ENCODE results near the gene OTUD6A. TPM values are rescaled to one million over a fixed set of nuclear protein-coding genes. Genes with fewer than 3 reads are reported as not detected.

OTUD6A gene
- total and polyA plus RNA-seq, 9 of the 15 experiments (the other 6 are each of a cell fraction or from before 2014, with no cell fraction given) = not detected

GRCh38 chrX:70032792-70033191, 29.5 kb upstream of the OTUD6A start (continued):
- TF ChIP-seq THAP7 (CRISPR knock-in tag; IDR thresholded peaks at IDR 0.05) = no peak
- TF ChIP-seq TFE3 (CRISPR knock-in tag; IDR thresholded peaks at IDR 0.05) = no peak

- intact Hi-C loops (cut with micrococcal nuclease) (loop anchor here (1.0 to 10.0 kb wide), 4 partner anchors 64 to 609 kb away; no protein-coding TSS in a partner anchor), in situ Hi-C loops (cut with MboI) (loop anchor here (5.0 to 25.0 kb wide), 2 partner anchors 64 to 496 kb away; no protein-coding TSS in a partner anchor)
- Histone ChIP-seq H3K9me1 (ENCODE audit: control insufficient read depth, insufficient read depth, low read length) (no peaks in the 10 kb centered on the region), H2AFZ (ENCODE audit: low read depth, low read length) (no peak overlapping the region), H3K27ac (ENCODE audit: extremely low read depth, low read depth, low read length) (no peak overlapping the region), H3K36me3 (ENCODE audit: control insufficient read depth, insufficient read depth, low read length) (no peaks in the 10 kb centered on the region), H3K27me3 (ENCODE audit: control insufficient read depth in 2 of 2, insufficient read depth in 2 of 2, low read length in 2 of 2) (no peaks in the 10 kb centered on the region), H4K20me1 (replicated peaks; ENCODE audit: control insufficient read depth, insufficient read depth, low read length) (no peaks in the 10 kb centered on the region; the same call in 1 of the 2 replicates), H3K4me3 (no peak overlapping the region), H3K9me3 (replicated peaks; ENCODE audit: control insufficient read depth, insufficient read depth, low read depth, low read length) (no peaks in the 10 kb centered on the region), H3K4me2 (ENCODE audit: insufficient read depth, low read length) (no peak overlapping the region), H3K79me2 (ENCODE audit: control insufficient read depth, insufficient read depth, low read length) (no peaks in the 10 kb centered on the region), H3K9ac (ENCODE audit: insufficient read depth in 1 of 2, low read depth in 2 of 2, low read length in 2 of 2) (no peak overlapping the region), H3K4me1 (replicated peaks in 1 of 2; ENCODE audit: control insufficient read depth in 2 of 2, insufficient read depth in 2 of 2, low read length in 2 of 2) (no peaks in the 10 kb centered on the region)
- 9% methylated on average over 9 of the region's 10 CpGs for WGBS (ENCODE audit: insufficient coverage, low coverage, missing lambda C conversion rate)
- POLR2A ChIA-PET = no interaction called here
- peak; percentile 93 for ATAC-seq
- FAIRE-seq = peak; percentile 63
- no TSS peak for BruUV-seq (replicated peaks)
- CTCF ChIA-PET (ENCODE audit: low intra/inter-chr PET ratio) = interaction anchor here (0.8 to 0.9 kb wide), 2 partner anchors 64 to 229 kb away, joined by 3 read pairs; no protein-coding TSS in a partner anchor
- peak; percentile 48 to 58 (median 54) for DNase-seq (ENCODE audit: extremely low read depth in 1 of 4, low spot score in 3 of 4)
- TF ChIP-seq DIDO1 (tag; IDR thresholded peaks at IDR 0.05; ENCODE audit: low read depth) = no peak
- no peak for TF ChIP-seq SMAD3 (CRISPR knock-in tag; conservative IDR thresholded peaks at IDR 0.05)
- no peak for TF ChIP-seq ARNT (IDR thresholded peaks at IDR 0.05)
- TF ChIP-seq PURB (CRISPR knock-in tag; IDR thresholded peaks at IDR 0.05; ENCODE audit: low read depth) = no peak
- TF ChIP-seq MTA2 (IDR thresholded peaks at IDR 0.05; ENCODE audit: low read depth) = no peak
- TF ChIP-seq YY1 (IDR thresholded peaks at IDR 0.05; ENCODE audit: borderline replicate concordance in 1 of 3, control insufficient read depth in 1 of 3, extremely low read depth in 1 of 3, insufficient read depth in 3 of 3, insufficient read length in 1 of 3, insufficient replicate concordance in 2 of 3, low read depth in 1 of 3, low read length in 2 of 3) = no peak
- TF ChIP-seq TCF7 (IDR thresholded peaks at IDR 0.05; ENCODE audit: borderline replicate concordance) = no peak
Observed at GRCh38 chrX:70033348-70034051, 28.8 kb upstream of the OTUD6A start.
